HEK293T (cell line): ENCODE results near the gene FGF3.

ENCODE experiments used
- BHLHE40 ChIP-seq: fragments of 450-650 bp; IDR thresholded peaks from 2 replicates; pipeline ENCODE4 v1.6.1; 2016; ENCODE audit warnings: mild to moderate bottlenecking, moderate library complexity, borderline replicate concordance
- ELF4 ChIP-seq: fragments of 450-650 bp; IDR thresholded peaks from 2 replicates; pipeline ENCODE4 v1.6.1; 2017; ENCODE audit warnings: antibody characterized with exemption
- SP1 ChIP-seq: fragments of 450-650 bp; IDR thresholded peaks from 2 replicates; pipeline ENCODE4 v1.6.1; 2017
- SUZ12 ChIP-seq: fragments of 450-650 bp; IDR thresholded peaks from 2 replicates; pipeline ENCODE4 v1.6.1; 2016; ENCODE audit warnings: mild to moderate bottlenecking
- TF ChIP-seq, protein P1 (sequence below): fragments of 450-650 bp; IDR thresholded peaks from 2 replicates; pipeline ENCODE4 v1.6.1; 2016

DNA sequence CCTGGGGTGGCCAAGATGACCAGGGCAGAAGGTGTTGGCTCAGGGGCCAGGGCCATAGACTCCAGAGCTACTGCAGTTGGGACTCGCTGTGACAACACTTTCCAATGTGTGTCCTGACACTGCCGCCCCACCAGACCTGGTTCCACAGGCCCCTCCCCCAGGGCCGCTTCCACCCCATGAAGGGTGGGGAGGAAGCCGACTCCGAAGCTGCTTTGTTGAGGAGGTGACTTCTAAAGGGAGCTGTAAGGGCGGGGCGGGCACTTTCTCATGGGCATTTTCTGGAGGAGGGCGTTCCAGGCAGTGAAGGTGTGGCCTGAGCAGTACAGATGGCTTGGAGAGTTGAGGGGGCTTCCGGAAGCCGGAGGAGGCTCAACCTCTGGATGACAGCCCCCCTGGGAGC lies 6.3 kb downstream of the FGF3 start:
- TF ChIP-seq SP1 (no peak), BHLHE40 (no peak), ELF4 (no peak), SUZ12 (no peak)
- TF ChIP-seq, protein P1, sequence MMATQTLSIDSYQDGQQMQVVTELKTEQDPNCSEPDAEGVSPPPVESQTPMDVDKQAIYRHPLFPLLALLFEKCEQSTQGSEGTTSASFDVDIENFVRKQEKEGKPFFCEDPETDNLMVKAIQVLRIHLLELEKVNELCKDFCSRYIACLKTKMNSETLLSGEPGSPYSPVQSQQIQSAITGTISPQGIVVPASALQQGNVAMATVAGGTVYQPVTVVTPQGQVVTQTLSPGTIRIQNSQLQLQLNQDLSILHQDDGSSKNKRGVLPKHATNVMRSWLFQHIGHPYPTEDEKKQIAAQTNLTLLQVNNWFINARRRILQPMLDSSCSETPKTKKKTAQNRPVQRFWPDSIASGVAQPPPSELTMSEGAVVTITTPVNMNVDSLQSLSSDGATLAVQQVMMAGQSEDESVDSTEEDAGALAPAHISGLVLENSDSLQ = no peak
